ENCODE data around the gene VPS13C.

VPS13C gene

DNA sequence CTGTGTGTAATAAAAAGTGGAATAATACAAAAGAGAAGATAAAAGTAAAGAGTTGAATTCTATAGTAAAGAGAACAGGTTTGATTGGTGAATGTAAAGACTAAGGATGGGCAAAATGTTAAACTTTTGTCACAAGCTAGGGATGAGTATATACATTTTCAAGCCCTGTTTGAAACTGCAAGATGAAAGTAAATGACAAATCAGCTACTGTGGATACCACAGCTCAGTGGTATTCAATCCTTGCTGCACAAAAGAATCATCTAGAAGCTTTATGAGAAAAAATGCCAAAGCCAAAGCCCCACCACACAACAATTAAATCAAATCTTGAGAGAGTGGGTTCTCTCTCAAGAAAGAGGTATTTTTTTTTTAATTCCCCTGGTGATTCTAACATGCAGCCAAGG lies 67.7 kb downstream of the VPS13C start:
- Mint-ChIP-seq H3K36me3 (ENCODE audit: insufficient read depth) (peaks cover 33% of the 10 kb centered on the region), H3K9me3 (no peaks in the 10 kb centered on the region), H3K4me1 (ENCODE audit: low read depth in 2 of 2) (peaks cover 0 to 21% of the 10 kb centered on the region in 2 donors), H3K27me3 (no peaks in the 10 kb centered on the region), H3K4me3 (no peak overlapping the region), H3K27ac (peak overlapping the region in 1 of 2 donors; percentile 59)
- ATAC-seq (replicated peaks), result no peak
- DNase-seq, result no peak

DNA sequence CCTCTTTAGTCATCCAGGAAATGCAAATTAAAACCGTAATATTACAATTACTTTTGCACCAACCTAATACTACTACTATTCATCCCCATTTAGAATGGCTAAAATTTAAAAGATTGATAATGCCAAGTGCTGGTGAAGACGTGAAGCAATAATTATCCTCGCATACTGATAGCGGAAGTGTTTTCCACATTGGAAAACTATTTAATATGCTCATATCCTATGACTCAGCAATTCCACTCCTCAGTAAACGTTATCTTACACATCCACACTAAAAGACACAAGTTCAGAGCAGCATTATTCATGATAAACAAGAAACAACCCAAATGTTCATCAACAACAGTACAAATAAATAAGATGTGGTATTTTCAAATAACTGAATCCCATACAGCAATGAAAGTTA lies 70.6 kb downstream of the VPS13C start:
- Mint-ChIP-seq H3K4me3 (no peak overlapping the region), H3K27ac (peak overlapping the region in 1 of 2 donors; percentile 67), H3K4me1 (ENCODE audit: low read depth in 2 of 2) (peaks cover 4 to 29% of the 10 kb centered on the region in 2 donors), H3K36me3 (ENCODE audit: insufficient read depth) (peaks cover 38% of the 10 kb centered on the region), H3K27me3 (no peaks in the 10 kb centered on the region), H3K9me3 (no peaks in the 10 kb centered on the region)
- ATAC-seq (replicated peaks) (no peak), DNase-seq (no peak)

DNA sequence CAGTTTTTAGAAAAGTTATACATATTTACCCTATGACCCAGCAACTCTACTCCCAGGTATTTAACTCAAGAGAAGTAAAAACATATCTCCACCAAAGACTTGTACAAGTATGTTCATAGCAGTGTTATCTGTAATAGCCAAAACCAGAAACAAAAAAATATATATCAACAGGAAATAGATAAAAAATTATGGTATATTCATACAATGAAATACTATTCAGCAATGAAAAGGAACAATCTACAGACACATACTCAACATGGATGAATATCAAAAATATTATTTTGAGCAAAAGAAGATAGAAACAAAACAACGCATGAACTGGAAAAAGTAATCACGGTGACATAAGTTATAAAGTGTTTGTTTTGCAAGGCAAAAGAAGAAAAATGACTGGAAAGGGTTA lies 72.4 kb downstream of the VPS13C start:
- Mint-ChIP-seq H3K27me3 (no peaks in the 10 kb centered on the region), H3K4me1 (ENCODE audit: low read depth in 2 of 2) (peaks cover 4 to 29% of the 10 kb centered on the region in 2 donors), H3K27ac (no peak overlapping the region), H3K36me3 (ENCODE audit: insufficient read depth) (peaks cover 50% of the 10 kb centered on the region), H3K9me3 (no peaks in the 10 kb centered on the region), H3K4me3 (no peak overlapping the region)
- no peak for ATAC-seq (replicated peaks)
- DNase-seq, result no peak

DNA sequence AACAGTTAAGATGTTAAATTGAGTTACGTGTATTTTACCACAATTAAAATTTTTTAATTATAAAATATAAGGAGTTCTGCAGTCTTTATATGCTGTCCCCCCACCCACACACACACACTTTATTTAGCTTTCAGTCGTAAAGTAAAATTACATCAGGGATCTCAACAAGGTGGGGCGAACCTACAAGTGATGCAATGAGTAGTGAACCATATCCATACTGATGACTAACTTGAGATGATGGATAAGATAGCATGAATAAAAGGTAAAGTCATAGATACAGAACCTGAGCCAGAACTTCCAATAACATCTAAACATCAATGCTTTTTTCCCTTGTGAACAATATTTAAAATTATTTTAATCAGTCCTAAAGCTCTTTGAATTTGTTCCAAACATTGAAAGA lies 77.2 kb downstream of the VPS13C start:
- peaks cover 59% of the 10 kb centered on the region for H3K36me3 Mint-ChIP-seq (ENCODE audit: insufficient read depth)
- H3K4me3 Mint-ChIP-seq, result no peak overlapping the region
- H3K9me3 Mint-ChIP-seq, result no peaks in the 10 kb centered on the region
- H3K4me1 Mint-ChIP-seq (ENCODE audit: low read depth in 2 of 2), result peaks cover 4 to 23% of the 10 kb centered on the region in 2 donors
- no peak for ATAC-seq (replicated peaks)
- H3K27ac Mint-ChIP-seq, result no peak overlapping the region
- no peak for DNase-seq
- H3K27me3 Mint-ChIP-seq, result no peaks in the 10 kb centered on the region

DNA sequence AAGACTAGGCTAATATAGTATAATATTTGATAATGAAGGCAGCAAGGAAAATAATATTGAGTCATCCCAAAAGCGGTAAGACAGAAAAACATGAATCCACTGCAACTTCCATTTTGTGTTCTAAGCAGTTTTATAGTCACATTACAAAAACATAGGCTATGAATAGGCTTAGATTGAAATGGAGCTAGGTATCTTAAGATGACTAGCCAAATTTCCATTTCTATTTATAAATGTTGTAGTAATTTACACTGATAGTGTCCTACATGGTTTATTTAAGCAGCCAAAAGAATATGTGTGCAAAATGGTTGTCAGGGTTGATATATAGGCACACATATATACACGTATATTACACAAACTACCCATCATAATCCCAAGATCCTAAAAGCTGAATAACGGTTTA lies 82.0 kb downstream of the VPS13C start:
- Mint-ChIP-seq H3K27me3 (no peaks in the 10 kb centered on the region), H3K4me3 (no peak overlapping the region), H3K27ac (no peak overlapping the region), H3K36me3 (ENCODE audit: insufficient read depth) (peaks cover 42% of the 10 kb centered on the region), H3K4me1 (ENCODE audit: low read depth in 2 of 2) (peaks cover 10 to 21% of the 10 kb centered on the region in 2 donors), H3K9me3 (no peaks in the 10 kb centered on the region)
- DNase-seq (no peak), ATAC-seq (replicated peaks) (no peak)

DNA sequence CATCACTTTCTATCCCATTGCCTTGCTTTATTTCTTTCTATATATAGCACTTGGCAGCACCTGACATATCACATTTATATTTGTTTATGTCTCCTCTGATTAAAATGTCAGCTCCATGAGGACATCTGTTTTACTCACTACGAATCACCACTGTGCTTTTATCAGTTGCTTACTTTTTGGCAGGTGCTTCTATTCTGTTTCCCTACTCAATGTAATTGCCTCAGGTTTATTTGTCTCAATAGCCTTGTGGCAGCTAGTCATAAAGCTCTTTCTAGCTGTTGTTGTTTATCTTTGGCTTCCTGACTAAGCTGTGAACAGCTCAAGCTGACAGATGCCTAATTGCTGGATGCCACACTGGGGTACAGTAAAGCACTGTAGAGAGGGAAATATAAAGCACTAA lies 85.5 kb downstream of the VPS13C start:
- Mint-ChIP-seq H3K27ac (peak overlapping the region; percentile 29 to 59), H3K4me3 (no peak overlapping the region), H3K4me1 (ENCODE audit: low read depth in 2 of 2) (peaks cover 10 to 17% of the 10 kb centered on the region in 2 donors), H3K27me3 (no peaks in the 10 kb centered on the region), H3K36me3 (ENCODE audit: insufficient read depth) (peaks cover 43% of the 10 kb centered on the region), H3K9me3 (no peaks in the 10 kb centered on the region)
- DNase-seq (no peak), ATAC-seq (replicated peaks) (peak; percentile 22)

DNA sequence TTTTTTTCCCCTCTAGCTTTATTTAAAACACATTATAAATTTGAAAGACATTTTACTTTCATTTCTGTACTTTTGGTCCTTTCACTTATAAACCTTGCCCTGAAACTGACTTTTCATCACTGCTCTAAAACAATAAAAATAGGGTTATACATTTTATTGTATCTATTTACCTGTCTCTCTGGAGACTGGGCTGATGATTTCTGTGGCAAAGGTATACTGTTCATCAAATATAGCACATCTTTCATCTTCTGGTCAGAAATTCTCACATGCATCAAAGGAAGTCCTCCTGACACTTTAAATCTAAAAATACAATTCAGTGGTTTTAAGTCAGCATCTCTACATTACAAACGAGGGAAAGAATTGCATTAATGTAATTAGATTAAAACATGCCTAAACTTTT lies 86.1 kb downstream of the VPS13C start:
- no peaks in the 10 kb centered on the region for H3K9me3 Mint-ChIP-seq
- H3K4me3 Mint-ChIP-seq, result no peak overlapping the region
- peak overlapping the region; percentile 29 to 59 for H3K27ac Mint-ChIP-seq
- no peak for DNase-seq
- no peaks in the 10 kb centered on the region for H3K27me3 Mint-ChIP-seq
- H3K36me3 Mint-ChIP-seq (ENCODE audit: insufficient read depth), result peaks cover 40% of the 10 kb centered on the region
- H3K4me1 Mint-ChIP-seq (ENCODE audit: low read depth in 2 of 2), result peaks cover 10 to 17% of the 10 kb centered on the region in 2 donors
- ATAC-seq (replicated peaks), result peak; percentile 64

DNA sequence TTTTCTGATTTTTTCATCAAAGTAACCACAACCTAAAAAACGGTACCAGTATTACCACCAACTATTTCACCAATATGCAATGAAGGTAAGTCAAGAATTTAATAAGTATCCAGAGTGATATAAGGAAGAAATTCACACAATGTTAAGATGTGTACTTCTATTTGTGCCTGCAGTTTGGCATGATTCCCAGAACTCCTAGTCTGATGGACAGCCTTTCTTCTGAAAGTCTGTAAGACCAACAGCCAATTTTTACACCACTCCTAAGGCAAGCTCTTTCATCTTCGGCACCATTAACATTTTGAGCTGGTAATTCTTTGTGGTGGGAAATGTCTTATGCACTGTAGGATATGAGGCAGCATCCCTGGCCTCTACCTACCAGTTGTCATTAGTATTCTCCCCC lies 108.3 kb downstream of the VPS13C start:
- DNase-seq (no peak), ATAC-seq (replicated peaks) (no peak)
- Mint-ChIP-seq H3K27ac (peak overlapping the region in 1 of 2 donors; percentile 32), H3K4me3 (no peak overlapping the region), H3K36me3 (ENCODE audit: insufficient read depth) (peaks cover 57% of the 10 kb centered on the region), H3K9me3 (peaks cover 0 to 2% of the 10 kb centered on the region in 2 donors), H3K27me3 (no peaks in the 10 kb centered on the region), H3K4me1 (ENCODE audit: low read depth in 2 of 2) (peaks cover 2 to 12% of the 10 kb centered on the region in 2 donors)

DNA sequence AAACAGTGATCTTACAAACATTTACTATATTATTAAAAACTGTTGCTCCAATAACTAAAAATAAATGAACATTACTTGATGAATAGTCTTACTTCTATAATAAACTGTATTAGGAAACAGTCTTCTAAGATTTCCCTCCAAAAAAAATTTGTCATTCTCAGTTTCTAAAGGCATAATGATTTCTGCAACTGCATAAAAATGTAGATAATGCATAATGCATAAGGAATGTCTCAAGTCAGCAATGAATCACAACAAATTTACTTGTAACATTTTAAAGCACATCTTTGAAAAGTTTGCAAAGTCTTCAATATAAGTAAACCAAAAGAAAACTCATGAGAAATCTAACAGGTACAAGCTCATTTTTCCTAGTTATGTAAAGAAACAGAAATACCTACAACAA lies 113.5 kb downstream of the VPS13C start:
- DNase-seq, result no peak
- no peak overlapping the region for H3K27ac Mint-ChIP-seq
- peaks cover 0 to under 1% of the 10 kb centered on the region in 2 donors for H3K4me1 Mint-ChIP-seq (ENCODE audit: low read depth in 2 of 2)
- no peak for ATAC-seq (replicated peaks)
- H3K9me3 Mint-ChIP-seq, result no peaks in the 10 kb centered on the region
- H3K27me3 Mint-ChIP-seq, result no peaks in the 10 kb centered on the region
- H3K4me3 Mint-ChIP-seq, result no peak overlapping the region
- peaks cover 66% of the 10 kb centered on the region for H3K36me3 Mint-ChIP-seq (ENCODE audit: insufficient read depth)

DNA sequence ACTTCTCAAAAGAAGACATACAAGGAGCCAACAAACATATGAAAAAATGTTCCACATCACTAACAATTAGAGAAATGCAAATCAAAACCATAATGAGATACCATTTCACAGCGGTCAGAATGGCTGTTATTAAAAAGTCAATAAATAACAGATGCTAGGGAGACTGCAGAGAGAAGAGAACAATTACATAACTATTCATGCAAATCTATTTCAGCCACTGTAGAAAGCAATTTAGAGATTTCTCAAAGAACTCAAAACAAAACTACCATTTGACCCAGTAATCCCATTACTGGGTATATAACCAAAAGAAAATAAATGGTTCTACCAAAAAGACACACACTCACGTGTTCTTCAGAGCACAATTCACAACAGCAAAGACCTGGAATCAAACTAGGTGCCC lies 116.3 kb downstream of the VPS13C start:
- H3K4me3 Mint-ChIP-seq, result no peak overlapping the region
- H3K9me3 Mint-ChIP-seq, result no peaks in the 10 kb centered on the region
- DNase-seq (no peak), ATAC-seq (replicated peaks) (no peak)
- H3K27me3 Mint-ChIP-seq, result no peaks in the 10 kb centered on the region
- no peak overlapping the region for H3K27ac Mint-ChIP-seq
- no peaks in the 10 kb centered on the region for H3K4me1 Mint-ChIP-seq (ENCODE audit: low read depth in 2 of 2)
- H3K36me3 Mint-ChIP-seq (ENCODE audit: insufficient read depth), result peaks cover 72% of the 10 kb centered on the region

DNA sequence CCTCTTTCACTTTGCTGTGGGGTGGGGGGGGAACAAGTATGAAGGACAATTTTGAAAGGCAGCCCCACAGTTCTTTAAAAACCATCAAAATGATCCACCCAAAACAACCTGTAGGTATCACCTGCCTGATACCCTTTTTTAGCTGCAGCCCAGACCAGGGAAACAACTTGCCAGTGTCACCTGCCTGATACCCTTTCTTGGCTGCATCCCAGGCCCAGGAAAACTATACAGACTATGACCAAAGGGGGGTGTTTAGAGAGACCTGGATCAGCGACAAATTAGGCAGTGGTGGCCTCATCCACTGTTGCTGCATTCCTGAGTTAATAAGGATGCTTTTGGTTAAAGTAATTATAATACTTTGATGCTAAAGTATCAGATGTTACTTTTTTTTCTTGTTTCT lies 122.0 kb downstream of the VPS13C start:
- no peak for ATAC-seq (replicated peaks)
- Mint-ChIP-seq H3K27me3 (no peaks in the 10 kb centered on the region), H3K27ac (peak overlapping the region in 1 of 2 donors; percentile 8), H3K36me3 (ENCODE audit: insufficient read depth) (peaks cover 48% of the 10 kb centered on the region), H3K4me1 (ENCODE audit: low read depth in 2 of 2) (peaks cover 0 to 1% of the 10 kb centered on the region in 2 donors), H3K4me3 (no peak overlapping the region), H3K9me3 (no peaks in the 10 kb centered on the region)
- no peak for DNase-seq

DNA sequence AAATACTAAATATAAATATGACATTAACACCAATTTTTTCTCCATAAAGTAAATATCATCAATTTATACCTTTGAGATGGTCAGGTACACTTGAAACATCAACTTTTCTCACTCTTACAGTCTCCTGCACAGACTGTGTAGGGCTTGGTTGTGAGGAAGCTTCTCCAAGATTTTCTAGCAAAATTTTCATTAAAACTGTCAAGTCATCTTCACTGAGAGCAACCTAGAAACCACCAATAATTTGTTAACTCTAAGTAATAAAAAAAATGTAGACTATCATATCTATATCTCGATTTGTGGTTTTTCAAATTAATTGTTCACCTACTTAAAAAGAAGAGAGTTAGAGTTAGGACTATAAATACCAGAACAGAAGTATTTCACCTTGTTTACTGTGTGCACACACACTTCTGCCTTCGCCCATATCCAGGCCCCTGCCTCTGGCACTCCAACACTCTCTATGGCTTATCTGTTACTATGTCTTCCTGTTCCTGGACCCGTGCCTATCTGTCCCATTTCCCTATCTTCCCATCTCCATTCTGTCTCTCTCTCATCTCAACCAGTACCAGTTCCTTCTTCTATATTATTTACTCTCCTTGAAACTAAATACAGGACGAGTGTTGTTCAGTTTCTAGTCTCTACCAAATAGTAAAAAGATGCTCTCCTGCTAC lies 123.6 kb downstream of the VPS13C start:
- peaks cover 1 to 4% of the 10 kb centered on the region in 2 donors for H3K4me1 Mint-ChIP-seq (ENCODE audit: low read depth in 2 of 2)
- peak overlapping the region in 1 of 2 donors; percentile 73 for H3K27ac Mint-ChIP-seq
- H3K36me3 Mint-ChIP-seq (ENCODE audit: insufficient read depth), result peaks cover 43% of the 10 kb centered on the region
- DNase-seq (no peak), ATAC-seq (replicated peaks) (no peak)
- H3K4me3 Mint-ChIP-seq, result no peak overlapping the region
- H3K9me3 Mint-ChIP-seq, result no peaks in the 10 kb centered on the region
- H3K27me3 Mint-ChIP-seq, result no peaks in the 10 kb centered on the region

DNA sequence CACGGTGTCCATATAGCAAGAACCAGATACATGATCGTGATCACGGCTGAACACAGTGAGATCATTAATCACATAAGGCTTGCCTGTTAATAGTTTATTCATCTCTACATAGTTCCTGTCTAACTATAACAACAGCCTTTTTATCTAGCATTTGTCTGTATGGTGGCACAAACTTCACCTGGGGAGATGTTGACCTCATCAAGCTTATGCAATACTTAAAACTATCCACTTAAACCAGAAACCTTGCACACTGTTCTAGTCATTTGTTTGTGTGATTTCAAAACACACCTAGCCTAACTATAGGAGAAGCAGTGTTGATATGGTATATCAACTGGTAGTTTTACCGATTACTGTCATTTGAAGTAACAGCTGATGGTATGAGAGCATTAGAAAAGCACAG lies 124.8 kb downstream of the VPS13C start:
- Mint-ChIP-seq H3K36me3 (ENCODE audit: insufficient read depth) (peaks cover 40% of the 10 kb centered on the region), H3K27me3 (no peaks in the 10 kb centered on the region), H3K4me1 (ENCODE audit: low read depth in 2 of 2) (peaks cover 1 to 4% of the 10 kb centered on the region in 2 donors), H3K4me3 (no peak overlapping the region), H3K27ac (no peak overlapping the region), H3K9me3 (no peaks in the 10 kb centered on the region)
- ATAC-seq (replicated peaks) (no peak), DNase-seq (no peak)

DNA sequence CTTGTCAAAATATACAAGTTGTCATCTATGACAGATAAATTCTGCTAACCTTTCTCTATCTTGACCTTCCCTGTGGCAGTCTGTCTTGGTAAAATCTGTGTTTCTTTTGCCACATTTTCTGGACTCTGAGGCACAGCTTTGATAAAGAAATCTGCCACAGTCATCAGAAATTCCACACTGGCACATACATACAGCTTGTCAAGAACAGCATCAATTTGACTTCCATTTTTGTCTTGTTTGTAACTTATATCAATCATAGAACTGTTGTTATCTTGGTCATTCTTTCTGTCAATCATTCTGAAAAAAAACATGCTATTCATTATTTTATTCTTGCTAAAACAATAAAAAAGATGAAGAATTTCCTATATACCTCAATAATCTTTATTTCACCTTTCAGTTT lies 130.8 kb downstream of the VPS13C start:
- ATAC-seq (replicated peaks) (no peak), DNase-seq (no peak)
- Mint-ChIP-seq H3K27ac (peak overlapping the region in 1 of 2 donors; percentile 88), H3K9me3 (no peaks in the 10 kb centered on the region), H3K27me3 (no peaks in the 10 kb centered on the region), H3K4me1 (ENCODE audit: low read depth in 2 of 2) (peaks cover 0 to 4% of the 10 kb centered on the region in 2 donors), H3K4me3 (no peak overlapping the region), H3K36me3 (ENCODE audit: insufficient read depth) (peaks cover 47% of the 10 kb centered on the region)

Measured in effector memory CD8-positive, alpha-beta T cell (primary cell).